ENCODE data around the gene TACC2.

The TACC2 gene

DNA sequence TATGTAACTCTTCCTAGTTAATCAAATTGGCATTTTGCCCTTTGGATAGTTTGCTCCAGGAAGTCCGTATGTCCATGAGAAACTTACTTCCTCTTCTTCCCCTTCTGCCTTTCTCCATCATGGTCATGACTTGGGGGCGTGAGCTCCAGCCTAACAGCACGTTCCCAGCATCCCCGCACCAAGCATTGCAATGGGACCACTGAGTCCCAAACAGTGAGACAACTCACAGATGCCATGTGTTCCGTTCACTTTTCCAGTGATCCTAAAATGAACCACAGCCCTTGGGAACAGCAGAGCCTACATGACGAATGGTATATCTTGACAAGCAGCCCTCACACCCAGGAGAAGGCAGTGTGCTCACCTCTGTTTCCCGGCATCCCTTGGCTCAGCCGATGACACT lies 292.8 kb downstream of the TACC2 start:
- Histone ChIP-seq H3K9ac (ENCODE audit: low read depth, low read length) (no peak overlapping the region), H4K20me1 (ENCODE audit: insufficient read depth, low read length) (0 out of 2 replicates have a peak, but pooled peaks cover 2% of the 10 kb centered on the region), H3K36me3 (ENCODE audit: insufficient read depth, low read length) (no peaks in the 10 kb centered on the region), H2AFZ (ENCODE audit: low read depth, low read length) (no peak overlapping the region), H3K27ac (ENCODE audit: low read length) (no peak overlapping the region), H3K4me1 (ENCODE audit: insufficient read depth, low read length) (no peaks in the 10 kb centered on the region), H3K79me2 (ENCODE audit: insufficient read depth, low read length) (no peaks in the 10 kb centered on the region), H3K4me3 (ENCODE audit: low read depth in 1 of 2, low read length in 2 of 2) (no peak overlapping the region), H3K27me3 (ENCODE audit: insufficient read depth, low read length, poor library complexity) (no peaks in the 10 kb centered on the region), H3K4me2 (ENCODE audit: insufficient read depth, low read length) (no peak overlapping the region), H3K9me3 (ENCODE audit: insufficient read depth, low read length, severe bottlenecking) (no peaks in the 10 kb centered on the region)
- TF ChIP-seq EZH2 (IDR thresholded peaks at IDR 0.05; ENCODE audit: borderline replicate concordance, low read depth, low read length, severe bottlenecking) = no peak
- TF ChIP-seq, protein P1, sequence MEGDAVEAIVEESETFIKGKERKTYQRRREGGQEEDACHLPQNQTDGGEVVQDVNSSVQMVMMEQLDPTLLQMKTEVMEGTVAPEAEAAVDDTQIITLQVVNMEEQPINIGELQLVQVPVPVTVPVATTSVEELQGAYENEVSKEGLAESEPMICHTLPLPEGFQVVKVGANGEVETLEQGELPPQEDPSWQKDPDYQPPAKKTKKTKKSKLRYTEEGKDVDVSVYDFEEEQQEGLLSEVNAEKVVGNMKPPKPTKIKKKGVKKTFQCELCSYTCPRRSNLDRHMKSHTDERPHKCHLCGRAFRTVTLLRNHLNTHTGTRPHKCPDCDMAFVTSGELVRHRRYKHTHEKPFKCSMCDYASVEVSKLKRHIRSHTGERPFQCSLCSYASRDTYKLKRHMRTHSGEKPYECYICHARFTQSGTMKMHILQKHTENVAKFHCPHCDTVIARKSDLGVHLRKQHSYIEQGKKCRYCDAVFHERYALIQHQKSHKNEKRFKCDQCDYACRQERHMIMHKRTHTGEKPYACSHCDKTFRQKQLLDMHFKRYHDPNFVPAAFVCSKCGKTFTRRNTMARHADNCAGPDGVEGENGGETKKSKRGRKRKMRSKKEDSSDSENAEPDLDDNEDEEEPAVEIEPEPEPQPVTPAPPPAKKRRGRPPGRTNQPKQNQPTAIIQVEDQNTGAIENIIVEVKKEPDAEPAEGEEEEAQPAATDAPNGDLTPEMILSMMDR (IDR thresholded peaks at IDR 0.05; ENCODE audit: borderline replicate concordance, extremely low read depth, low read length, poor library complexity, severe bottlenecking) = no peak
- no peak for ATAC-seq (ENCODE audit: insufficient read depth, low read depth)
- no peak for DNase-seq

DNA sequence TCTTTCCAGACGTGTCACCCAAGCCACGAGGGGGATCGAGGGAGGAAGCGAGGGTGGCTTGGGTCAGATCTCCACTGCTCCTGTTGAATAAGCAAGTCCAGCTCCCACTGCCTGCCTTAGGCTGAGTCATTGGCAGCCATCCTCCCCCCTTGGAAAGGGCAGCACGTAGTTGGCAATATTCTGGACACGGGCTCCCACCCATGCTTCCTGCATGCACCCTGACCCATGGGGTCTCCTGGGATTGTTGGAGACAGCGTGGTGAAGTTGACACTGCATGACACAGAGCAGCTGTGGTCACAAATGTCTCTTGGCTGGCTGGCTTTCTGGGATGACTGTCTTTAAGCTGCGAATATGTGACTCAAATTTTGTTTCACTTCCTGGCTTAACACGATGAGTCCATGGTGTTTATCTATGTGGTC lies 293.3 kb downstream of the TACC2 start:
- ATAC-seq (ENCODE audit: insufficient read depth, low read depth) = no peak
- H3K4me2 ChIP-seq (ENCODE audit: insufficient read depth, low read length) = no peak overlapping the region
- no peaks in the 10 kb centered on the region for H3K4me1 ChIP-seq (ENCODE audit: insufficient read depth, low read length)
- 0 out of 2 replicates have a peak, but pooled peaks cover 2% of the 10 kb centered on the region for H4K20me1 ChIP-seq (ENCODE audit: insufficient read depth, low read length)
- H3K79me2 ChIP-seq (ENCODE audit: insufficient read depth, low read length) = no peaks in the 10 kb centered on the region
- no peak overlapping the region for H2AFZ ChIP-seq (ENCODE audit: low read depth, low read length)
- H3K36me3 ChIP-seq (ENCODE audit: insufficient read depth, low read length) = no peaks in the 10 kb centered on the region
- no peaks in the 10 kb centered on the region for H3K9me3 ChIP-seq (ENCODE audit: insufficient read depth, low read length, severe bottlenecking)
- no peak overlapping the region for H3K4me3 ChIP-seq (ENCODE audit: low read depth in 1 of 2, low read length in 2 of 2)
- H3K27me3 ChIP-seq (ENCODE audit: insufficient read depth, low read length, poor library complexity) = no peaks in the 10 kb centered on the region
- H3K9ac ChIP-seq (ENCODE audit: low read depth, low read length) = no peak overlapping the region
- DNase-seq = no peak
- TF ChIP-seq EZH2 (IDR thresholded peaks at IDR 0.05; ENCODE audit: borderline replicate concordance, low read depth, low read length, severe bottlenecking) = no peak
- TF ChIP-seq, protein P1 (IDR thresholded peaks at IDR 0.05; ENCODE audit: borderline replicate concordance, extremely low read depth, low read length, poor library complexity, severe bottlenecking) = no peak
- H3K27ac ChIP-seq (ENCODE audit: low read length) = no peak overlapping the region

DNA sequence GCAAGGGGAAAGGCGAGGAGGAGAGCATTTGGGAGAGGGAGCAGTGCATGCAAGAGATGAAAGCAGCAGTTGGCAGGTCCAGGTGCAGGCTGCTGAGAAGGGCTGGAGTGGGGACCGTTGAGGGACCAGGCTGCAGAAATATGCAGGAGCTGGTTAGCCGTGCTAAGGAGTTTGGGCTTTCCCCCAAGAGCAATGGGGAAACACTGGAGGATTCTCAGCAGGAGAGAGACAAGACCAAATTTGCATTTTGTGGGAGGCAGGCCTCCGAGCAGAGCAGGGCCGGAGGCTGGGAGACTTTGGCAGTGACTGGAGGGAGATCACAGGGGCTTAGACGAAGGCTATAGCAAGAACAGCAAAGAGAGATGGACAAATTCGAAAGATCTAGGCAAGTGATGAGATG lies 293.9 kb downstream of the TACC2 start:
- DNase-seq = no peak
- Histone ChIP-seq H4K20me1 (ENCODE audit: insufficient read depth, low read length) (0 out of 2 replicates have a peak, but pooled peaks cover 2% of the 10 kb centered on the region), H3K9ac (ENCODE audit: low read depth, low read length) (no peak overlapping the region), H3K79me2 (ENCODE audit: insufficient read depth, low read length) (no peaks in the 10 kb centered on the region), H3K27me3 (ENCODE audit: insufficient read depth, low read length, poor library complexity) (no peaks in the 10 kb centered on the region), H2AFZ (ENCODE audit: low read depth, low read length) (no peak overlapping the region), H3K9me3 (ENCODE audit: insufficient read depth, low read length, severe bottlenecking) (no peaks in the 10 kb centered on the region), H3K4me3 (ENCODE audit: low read depth in 1 of 2, low read length in 2 of 2) (no peak overlapping the region), H3K36me3 (ENCODE audit: insufficient read depth, low read length) (no peaks in the 10 kb centered on the region), H3K4me2 (ENCODE audit: insufficient read depth, low read length) (no peak overlapping the region), H3K27ac (ENCODE audit: low read length) (no peak overlapping the region), H3K4me1 (ENCODE audit: insufficient read depth, low read length) (no peaks in the 10 kb centered on the region)
- ATAC-seq (ENCODE audit: insufficient read depth, low read depth) = no peak
- TF ChIP-seq, protein P1 (IDR thresholded peaks at IDR 0.05; ENCODE audit: borderline replicate concordance, extremely low read depth, low read length, poor library complexity, severe bottlenecking) = no peak
- no peak for TF ChIP-seq EZH2 (IDR thresholded peaks at IDR 0.05; ENCODE audit: borderline replicate concordance, low read depth, low read length, severe bottlenecking)

Measured in DND-41 (cell line).